Lower leg skin (tissue), 4 donors: Measurements from ENCODE around the gene GREB1. TPM values are rescaled to one million over a fixed set of nuclear protein-coding genes. Genes with fewer than 3 reads are reported as not detected.

Source experiments
- DNase-seq, 2 donors: peaks; one replicate each; pipeline ENCODE4 v3.0.0-alpha.2; 2019; ENCODE audit warnings: low spot score in 2 of 2
- H3K4me3 ChIP-seq: fragments of 200-600 bp; sonication (generic); 2 replicates; pipeline ENCODE4 v1.5.1; 2017; ENCODE audit warnings: mild to moderate bottlenecking, low read depth; ENCODE audit not compliant: poor library complexity, severe bottlenecking
- CTCF ChIP-seq, 3 donors: fragments of 450-650 bp; IDR thresholded peaks; one replicate each; pipeline ENCODE4 v1.5.1; 2016; ENCODE audit warnings: antibody characterized with exemption in 3 of 3, mild to moderate bottlenecking in 3 of 3, moderate library complexity in 2 of 3
- POLR2A ChIP-seq, 2 donors: fragments of 450-650 bp; IDR thresholded peaks; one replicate each; pipeline ENCODE4 v1.6.1; 2016 to 2017; ENCODE audit warnings: antibody characterized with exemption in 2 of 2, mild to moderate bottlenecking in 1 of 2, moderate library complexity in 1 of 2
- WGBS, 2 donors: methylation state at CpG; one replicate each; pipeline ENCODE4 v1.1.5; 2018; 5-methylcytosine and 5-hydroxymethylcytosine counted together
- intact Hi-C: fragments of 100-400 bp; cut with DNase I; formaldehyde crosslinking; loops from one replicate; pipeline ENCODE4 v1.15.0; 2023; ENCODE audit warnings: low total_unique reads
- microRNA-seq, 2 donors: library from miRNA; unstranded; fragments of <30 nt; microRNA quantifications; one replicate each; pipeline ENCODE4, GENCODE V29; 2016; ENCODE audit warnings: borderline replicate concordance in 2 of 2, borderline number of aligned reads in 1 of 2
- total RNA-seq, 4 donors: library from RNA; depleted of rRNA; stranded (reverse); fragments of >200 nt; gene quantifications; one replicate each; pipeline ENCODE4 v1.1.0, GENCODE V29; 2016

GREB1 gene
- total RNA-seq, 4 donors from 2014 or later, result 2.4 to 12.2 (median 4.0) TPM

- 10 to 12% methylated on average over 23 of the region's 23 CpGs for WGBS, 2 donors
Measured at GRCh38 chr2:11688222-11689069, 154.6 kb downstream of the GREB1 start.

GRCh38 chr2:11691076-11691660 lies 157.3 kb downstream of the GREB1 start:
- DNase-seq, result peak in 1 of 2 donors; percentile 59
- intact Hi-C loops, result loop anchor here (5.0 kb wide), 1 partner anchor 91 kb away; no protein-coding TSS in a partner anchor
- TF ChIP-seq CTCF (IDR thresholded peaks at IDR 0.05) (no peak), POLR2A (IDR thresholded peaks at IDR 0.05) (no peak)
- no peak overlapping the region for H3K4me3 ChIP-seq
- 70 to 91% methylated on average over 5 of the region's 5 CpGs for WGBS, 2 donors

More at GRCh38 chr2:11688222-11689069, 154.6 kb downstream of the GREB1 start:
- TF ChIP-seq CTCF (IDR thresholded peaks at IDR 0.05) (peak in 1 of 3 donors; percentile 66), POLR2A (IDR thresholded peaks at IDR 0.05) (no peak)
- DNase-seq, result peak; percentile 74 to 96
- intact Hi-C loops, result no loop called here
- no peak overlapping the region for H3K4me3 ChIP-seq

Small RNA genes lying within 50 kb of the gene (microRNA-seq; reads per million reads assigned to microRNA genes)
- gene MIR4429, result 0 reads per million in 2 donors

Other genes with a start within 250 kb of the GREB1 start
- 10 to 100 TPM; 18.0 to 34.8 (median 23.2) TPM for gene ROCK2, start 189.4 kb upstream of the GREB1 start, total RNA-seq
- 10 to 100 TPM; 10.1 to 18.2 (median 13.4) TPM for gene E2F6, start 67.9 kb upstream of the GREB1 start, total RNA-seq
- not detected for gene NTSR2, start 136.2 kb downstream of the GREB1 start, total RNA-seq
- 10 to 100 TPM; 15.6 to 45.8 (median 35.0) TPM for gene LPIN1, start 212.6 kb downstream of the GREB1 start, total RNA-seq